ENCODE measurements around the gene PFDN4. TPM values are rescaled to one million over a fixed set of nuclear protein-coding genes. Genes with fewer than 3 reads are reported as not detected.
A peak's percentile ranks its signal among the peaks of the same experiment; 100 is the strongest.

PFDN4 gene
- total RNA-seq, 6 donors from 2014 or later = 15.5 to 78.5 (median 23.9) TPM

GRCh38 chr20:54251096-54251495 is 43.2 kb downstream of the PFDN4 start:
- no peak for DNase-seq
- Histone ChIP-seq H3K9me3 (no peaks in the 10 kb centered on the region), H3K27ac (no peak overlapping the region), H3K27me3 (no peaks in the 10 kb centered on the region), H3K36me3 (no peaks in the 10 kb centered on the region), H3K4me3 (no peak overlapping the region), H3K4me1 (no peaks in the 10 kb centered on the region)
- no peak for ATAC-seq (ENCODE audit: low FRiP score in 2 of 2)
- TF ChIP-seq CTCF (IDR thresholded peaks at IDR 0.05) = no peak
- TF ChIP-seq POLR2AphosphoS5 (IDR thresholded peaks at IDR 0.05) = no peak
- TF ChIP-seq POLR2A (IDR thresholded peaks at IDR 0.05) = no peak
- TF ChIP-seq EP300 (IDR thresholded peaks at IDR 0.05) = no peak
- 90 to 94% methylated on average over 3 of the region's 3 CpGs for WGBS, 2 donors

GRCh38 chr20:54254596-54254995 is 46.7 kb downstream of the PFDN4 start:
- 78 to 90% methylated on average over 4 of the region's 4 CpGs for WGBS, 2 donors
- no peak for ATAC-seq (ENCODE audit: low FRiP score in 2 of 2)
- no peaks in the 10 kb centered on the region for H3K4me1 ChIP-seq
- H3K4me3 ChIP-seq = no peak overlapping the region
- H3K27me3 ChIP-seq = no peaks in the 10 kb centered on the region
- TF ChIP-seq POLR2A (IDR thresholded peaks at IDR 0.05) (no peak), POLR2AphosphoS5 (IDR thresholded peaks at IDR 0.05) (no peak), CTCF (IDR thresholded peaks at IDR 0.05) (no peak), EP300 (IDR thresholded peaks at IDR 0.05) (no peak)
- H3K27ac ChIP-seq = no peak overlapping the region
- no peaks in the 10 kb centered on the region for H3K36me3 ChIP-seq
- no peak for DNase-seq
- H3K9me3 ChIP-seq = no peaks in the 10 kb centered on the region

GRCh38 chr20:54255157-54255556 is 47.3 kb downstream of the PFDN4 start:
- 73 to 75% methylated on average over 5 of the region's 5 CpGs for WGBS, 2 donors
- Histone ChIP-seq H3K9me3 (no peaks in the 10 kb centered on the region), H3K36me3 (no peaks in the 10 kb centered on the region), H3K4me3 (no peak overlapping the region), H3K27ac (no peak overlapping the region), H3K27me3 (no peaks in the 10 kb centered on the region), H3K4me1 (no peaks in the 10 kb centered on the region)
- DNase-seq = no peak
- no peak for ATAC-seq (ENCODE audit: low FRiP score in 2 of 2)
- no peak for TF ChIP-seq EP300 (IDR thresholded peaks at IDR 0.05)
- TF ChIP-seq CTCF (IDR thresholded peaks at IDR 0.05) = no peak
- TF ChIP-seq POLR2AphosphoS5 (IDR thresholded peaks at IDR 0.05) = no peak
- TF ChIP-seq POLR2A (IDR thresholded peaks at IDR 0.05) = no peak

GRCh38 chr20:54256202-54256601 is 48.3 kb downstream of the PFDN4 start:
- TF ChIP-seq POLR2A (IDR thresholded peaks at IDR 0.05) (no peak), EP300 (IDR thresholded peaks at IDR 0.05) (no peak), CTCF (IDR thresholded peaks at IDR 0.05) (no peak), POLR2AphosphoS5 (IDR thresholded peaks at IDR 0.05) (no peak)
- ATAC-seq (ENCODE audit: low FRiP score in 2 of 2) (no peak), DNase-seq (no peak)
- no peak overlapping the region for H3K27ac ChIP-seq
- no peak overlapping the region for H3K4me3 ChIP-seq
- no peaks in the 10 kb centered on the region for H3K9me3 ChIP-seq
- WGBS, 2 donors = 82 to 84% methylated on average over 3 of the region's 3 CpGs
- H3K4me1 ChIP-seq = no peaks in the 10 kb centered on the region
- no peaks in the 10 kb centered on the region for H3K27me3 ChIP-seq
- no peaks in the 10 kb centered on the region for H3K36me3 ChIP-seq

GRCh38 chr20:54257071-54257816 is 49.4 kb downstream of the PFDN4 start:
- WGBS, 2 donors = 69 to 72% methylated on average over 4 of the region's 4 CpGs
- H3K27ac ChIP-seq = no peak overlapping the region
- no peak overlapping the region for H3K4me3 ChIP-seq
- no peaks in the 10 kb centered on the region for H3K4me1 ChIP-seq
- TF ChIP-seq POLR2A (IDR thresholded peaks at IDR 0.05) (no peak), EP300 (IDR thresholded peaks at IDR 0.05) (no peak), POLR2AphosphoS5 (IDR thresholded peaks at IDR 0.05) (no peak), CTCF (IDR thresholded peaks at IDR 0.05) (no peak)
- no peaks in the 10 kb centered on the region for H3K36me3 ChIP-seq
- peak in 1 of 2 donors; percentile 73 for ATAC-seq (ENCODE audit: low FRiP score in 2 of 2)
- DNase-seq = no peak
- no peaks in the 10 kb centered on the region for H3K27me3 ChIP-seq
- H3K9me3 ChIP-seq = no peaks in the 10 kb centered on the region

All from upper lobe of left lung (tissue), 6 donors.